ENCODE results near the gene FNDC3B.

Gene FNDC3B

DNA sequence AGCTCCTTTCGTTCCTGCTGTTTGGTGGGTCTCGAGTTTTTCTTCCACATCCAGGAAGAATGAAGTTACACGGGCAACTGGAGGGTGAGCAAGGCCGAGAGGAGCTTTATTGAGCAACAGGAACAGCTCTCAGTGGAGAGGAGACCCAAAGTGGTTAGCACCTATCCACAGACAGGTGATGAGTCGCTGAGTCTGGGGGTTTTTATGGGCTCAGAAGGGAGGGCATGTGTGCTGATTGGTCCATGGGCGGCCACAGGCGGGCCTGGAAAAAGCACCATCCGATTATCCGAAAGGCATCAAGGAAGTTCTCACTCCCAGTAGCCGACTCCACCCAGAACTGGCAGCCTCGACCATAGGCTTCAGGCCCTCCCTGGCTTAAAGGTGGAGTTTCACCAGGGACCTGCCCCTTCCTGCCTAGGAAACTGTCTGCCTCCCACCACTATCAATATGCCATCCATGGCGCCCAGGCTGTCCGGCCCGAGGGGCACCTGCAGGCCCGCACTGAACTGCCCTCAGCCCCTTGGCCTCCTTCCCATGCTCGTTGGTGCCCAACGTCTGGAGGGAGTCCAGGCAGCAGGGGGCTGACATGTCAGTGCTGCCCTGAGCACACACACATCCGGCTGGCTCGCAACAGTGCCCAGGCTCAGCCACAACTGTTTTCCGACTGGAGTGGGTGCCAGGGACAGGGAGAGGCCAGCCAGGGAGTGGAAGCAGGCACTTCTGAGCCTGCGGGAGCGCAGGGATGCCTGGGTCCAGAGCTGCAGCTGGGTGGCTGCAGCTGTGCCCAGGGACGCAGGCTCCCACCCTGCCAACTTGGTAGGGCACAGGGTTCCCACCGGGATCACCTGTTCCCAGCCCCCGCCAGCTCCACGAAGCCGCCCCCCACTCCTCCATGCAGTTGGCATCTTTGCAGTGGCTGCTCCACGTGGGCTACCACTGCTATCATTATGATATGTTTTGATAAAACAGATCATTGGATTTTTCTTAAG, 170.2 kb downstream of the FNDC3B start:
- H3K9me3 ChIP-seq (ENCODE audit: insufficient read depth, low read depth, low read length): peaks cover 5% of the 10 kb centered on the region; the same call in 1 of the 2 replicates
- no peaks in the 10 kb centered on the region for H3K9me2 ChIP-seq (replicated peaks; ENCODE audit: low read depth, low read length)
- peaks cover 21% of the 10 kb centered on the region for H3K4me1 ChIP-seq (ENCODE audit: insufficient read depth, low read length, poor library complexity, severe bottlenecking)
- no peak overlapping the region for H3K4me3 ChIP-seq (ENCODE audit: low read length, poor library complexity, severe bottlenecking)
- H3K79me2 ChIP-seq (ENCODE audit: insufficient read depth, low read length): no peaks in the 10 kb centered on the region
- no peak overlapping the region for H3K4me2 ChIP-seq (ENCODE audit: low read depth, low read length, poor library complexity, severe bottlenecking)
- H3K9ac ChIP-seq (ENCODE audit: low read depth, low read length, poor library complexity, severe bottlenecking): no peak overlapping the region
- peaks cover 3% of the 10 kb centered on the region for H4K20me1 ChIP-seq (ENCODE audit: insufficient read depth, low read length, poor library complexity, severe bottlenecking)
- no peaks in the 10 kb centered on the region for H3K27me3 ChIP-seq (ENCODE audit: insufficient read depth, low read length, poor library complexity, severe bottlenecking)
- 0 out of 2 replicates have a peak, but pooled peaks cover 4% of the 10 kb centered on the region for H3K36me3 ChIP-seq (ENCODE audit: insufficient read depth, low read length)
- H2AFZ ChIP-seq (ENCODE audit: low read length): no peak overlapping the region
- H3F3A ChIP-seq (ENCODE audit: low read depth): no peaks in the 10 kb centered on the region
- TF ChIP-seq EZH2phosphoT487 (IDR thresholded peaks at IDR 0.05; ENCODE audit: borderline replicate concordance): no peak
- TF ChIP-seq, protein P1, sequence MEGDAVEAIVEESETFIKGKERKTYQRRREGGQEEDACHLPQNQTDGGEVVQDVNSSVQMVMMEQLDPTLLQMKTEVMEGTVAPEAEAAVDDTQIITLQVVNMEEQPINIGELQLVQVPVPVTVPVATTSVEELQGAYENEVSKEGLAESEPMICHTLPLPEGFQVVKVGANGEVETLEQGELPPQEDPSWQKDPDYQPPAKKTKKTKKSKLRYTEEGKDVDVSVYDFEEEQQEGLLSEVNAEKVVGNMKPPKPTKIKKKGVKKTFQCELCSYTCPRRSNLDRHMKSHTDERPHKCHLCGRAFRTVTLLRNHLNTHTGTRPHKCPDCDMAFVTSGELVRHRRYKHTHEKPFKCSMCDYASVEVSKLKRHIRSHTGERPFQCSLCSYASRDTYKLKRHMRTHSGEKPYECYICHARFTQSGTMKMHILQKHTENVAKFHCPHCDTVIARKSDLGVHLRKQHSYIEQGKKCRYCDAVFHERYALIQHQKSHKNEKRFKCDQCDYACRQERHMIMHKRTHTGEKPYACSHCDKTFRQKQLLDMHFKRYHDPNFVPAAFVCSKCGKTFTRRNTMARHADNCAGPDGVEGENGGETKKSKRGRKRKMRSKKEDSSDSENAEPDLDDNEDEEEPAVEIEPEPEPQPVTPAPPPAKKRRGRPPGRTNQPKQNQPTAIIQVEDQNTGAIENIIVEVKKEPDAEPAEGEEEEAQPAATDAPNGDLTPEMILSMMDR (conservative IDR thresholded peaks at IDR 0.05; ENCODE audit: low read length): no peak

DNA sequence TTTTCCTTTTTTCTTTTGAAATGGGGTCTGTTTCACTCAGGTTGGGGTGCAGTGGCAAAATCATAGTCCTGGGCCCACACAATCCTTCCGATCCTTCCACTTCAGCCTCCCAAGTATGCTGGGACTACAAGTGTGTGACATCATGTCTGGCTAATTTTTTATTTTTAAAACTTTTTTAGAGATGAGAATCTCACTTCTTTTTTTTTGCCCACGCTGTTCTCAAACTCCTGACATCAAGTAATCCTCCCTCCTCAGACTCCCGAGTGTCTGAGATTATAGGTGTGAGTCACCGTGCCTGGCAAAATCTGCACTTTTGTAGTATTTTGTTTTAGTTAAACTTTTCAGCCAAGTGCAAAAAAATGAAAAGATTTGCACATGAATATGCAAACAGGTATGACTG, 171.0 kb downstream of the FNDC3B start:
- Histone ChIP-seq H3K4me1 (ENCODE audit: insufficient read depth, low read length, poor library complexity, severe bottlenecking) (peaks cover 21% of the 10 kb centered on the region), H3K79me2 (ENCODE audit: insufficient read depth, low read length) (no peaks in the 10 kb centered on the region), H3K4me3 (ENCODE audit: low read length, poor library complexity, severe bottlenecking) (no peak overlapping the region), H3K27me3 (ENCODE audit: insufficient read depth, low read length, poor library complexity, severe bottlenecking) (no peaks in the 10 kb centered on the region), H3K9ac (ENCODE audit: low read depth, low read length, poor library complexity, severe bottlenecking) (no peak overlapping the region), H3K9me3 (ENCODE audit: insufficient read depth, low read depth, low read length) (peaks cover 2% of the 10 kb centered on the region; the same call in 1 of the 2 replicates), H3K9me2 (replicated peaks; ENCODE audit: low read depth, low read length) (no peaks in the 10 kb centered on the region), H3K36me3 (ENCODE audit: insufficient read depth, low read length) (no peaks in the 10 kb centered on the region), H3K4me2 (ENCODE audit: low read depth, low read length, poor library complexity, severe bottlenecking) (no peak overlapping the region), H2AFZ (ENCODE audit: low read length) (no peak overlapping the region), H4K20me1 (ENCODE audit: insufficient read depth, low read length, poor library complexity, severe bottlenecking) (peaks cover 3% of the 10 kb centered on the region), H3F3A (ENCODE audit: low read depth) (no peaks in the 10 kb centered on the region)
- TF ChIP-seq, protein P1 (conservative IDR thresholded peaks at IDR 0.05; ENCODE audit: low read length): no peak
- TF ChIP-seq EZH2phosphoT487 (IDR thresholded peaks at IDR 0.05; ENCODE audit: borderline replicate concordance): no peak

DNA sequence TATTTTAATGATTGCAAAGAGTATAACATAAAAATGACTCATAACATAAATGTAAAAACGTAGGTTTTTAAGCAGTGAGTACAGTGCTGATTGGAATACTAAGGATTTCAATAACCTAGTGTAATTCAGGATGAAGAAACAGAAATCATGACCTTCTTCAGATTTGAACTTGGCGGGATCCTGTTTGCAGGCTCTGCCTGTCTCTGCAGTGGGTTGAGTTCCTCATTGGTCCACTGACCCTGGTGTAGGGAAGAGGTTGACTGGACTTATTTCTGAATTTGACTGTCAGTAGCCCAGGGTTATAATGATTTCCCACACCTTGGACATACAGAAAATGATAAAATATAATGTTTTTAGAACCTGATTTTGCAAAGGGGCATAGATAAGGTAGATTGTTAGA, 171.7 kb downstream of the FNDC3B start:
- H3K4me2 ChIP-seq (ENCODE audit: low read depth, low read length, poor library complexity, severe bottlenecking): no peak overlapping the region
- peaks cover 3% of the 10 kb centered on the region for H4K20me1 ChIP-seq (ENCODE audit: insufficient read depth, low read length, poor library complexity, severe bottlenecking)
- no peaks in the 10 kb centered on the region for H3K36me3 ChIP-seq (ENCODE audit: insufficient read depth, low read length)
- no peak overlapping the region for H3K9ac ChIP-seq (ENCODE audit: low read depth, low read length, poor library complexity, severe bottlenecking)
- no peak overlapping the region for H2AFZ ChIP-seq (ENCODE audit: low read length)
- peaks cover 21% of the 10 kb centered on the region for H3K4me1 ChIP-seq (ENCODE audit: insufficient read depth, low read length, poor library complexity, severe bottlenecking)
- TF ChIP-seq, protein P1 (conservative IDR thresholded peaks at IDR 0.05; ENCODE audit: low read length): no peak
- no peak for TF ChIP-seq EZH2phosphoT487 (IDR thresholded peaks at IDR 0.05; ENCODE audit: borderline replicate concordance)
- no peaks in the 10 kb centered on the region for H3F3A ChIP-seq (ENCODE audit: low read depth)
- H3K9me3 ChIP-seq (ENCODE audit: insufficient read depth, low read depth, low read length): no peaks in the 10 kb centered on the region
- no peak overlapping the region for H3K4me3 ChIP-seq (ENCODE audit: low read length, poor library complexity, severe bottlenecking)
- no peaks in the 10 kb centered on the region for H3K27me3 ChIP-seq (ENCODE audit: insufficient read depth, low read length, poor library complexity, severe bottlenecking)
- H3K79me2 ChIP-seq (ENCODE audit: insufficient read depth, low read length): no peaks in the 10 kb centered on the region
- no peaks in the 10 kb centered on the region for H3K9me2 ChIP-seq (replicated peaks; ENCODE audit: low read depth, low read length)

All from Loucy (cell line).